ENCODE data around the gene APBB2. TPM values are rescaled to one million over a fixed set of nuclear protein-coding genes. Genes with fewer than 3 reads are reported as not detected.

APBB2 gene
- total RNA-seq, 4 donors from 2014 or later, result 47.5 to 99.9 (median 57.5) TPM

DNA sequence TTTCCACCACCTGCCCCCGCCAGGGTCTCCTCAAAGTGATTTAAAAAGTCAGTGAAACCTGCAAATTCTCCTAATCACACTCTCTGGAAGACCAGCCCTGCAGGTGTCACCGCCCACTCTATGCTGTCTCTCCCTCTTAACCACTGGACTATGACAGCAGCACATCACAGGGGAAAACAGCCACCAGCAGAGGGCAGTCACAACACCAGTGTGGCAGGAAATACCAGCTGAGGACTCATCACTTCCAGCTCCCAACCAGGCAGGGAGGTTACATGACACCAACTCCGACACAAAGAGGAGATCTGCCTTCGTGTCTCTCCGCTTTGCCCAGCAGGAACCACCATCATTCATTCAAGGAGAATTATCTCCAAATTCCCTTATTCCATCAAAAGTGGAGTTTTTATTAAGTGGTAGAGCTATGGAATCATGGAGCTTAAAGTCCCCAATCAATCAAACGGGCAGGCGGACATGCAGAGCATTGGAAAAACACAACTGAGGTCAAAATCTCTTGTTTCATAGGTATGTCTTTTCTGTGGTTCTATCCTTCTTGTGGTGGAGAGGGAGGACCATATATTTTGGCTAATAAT is 373.3 kb downstream of the APBB2 start:
- Histone ChIP-seq H3K27me3 (no peaks in the 10 kb centered on the region), H3K9me3 (no peaks in the 10 kb centered on the region), H3K36me3 (no peaks in the 10 kb centered on the region), H3K27ac (peak overlapping the region in 1 of 4 donors; percentile 6), H3K4me3 (no peak overlapping the region), H3K4me1 (no peaks in the 10 kb centered on the region)
- peak; percentile 78 to 93 (median 88) for DNase-seq
- TF ChIP-seq, protein P1, sequence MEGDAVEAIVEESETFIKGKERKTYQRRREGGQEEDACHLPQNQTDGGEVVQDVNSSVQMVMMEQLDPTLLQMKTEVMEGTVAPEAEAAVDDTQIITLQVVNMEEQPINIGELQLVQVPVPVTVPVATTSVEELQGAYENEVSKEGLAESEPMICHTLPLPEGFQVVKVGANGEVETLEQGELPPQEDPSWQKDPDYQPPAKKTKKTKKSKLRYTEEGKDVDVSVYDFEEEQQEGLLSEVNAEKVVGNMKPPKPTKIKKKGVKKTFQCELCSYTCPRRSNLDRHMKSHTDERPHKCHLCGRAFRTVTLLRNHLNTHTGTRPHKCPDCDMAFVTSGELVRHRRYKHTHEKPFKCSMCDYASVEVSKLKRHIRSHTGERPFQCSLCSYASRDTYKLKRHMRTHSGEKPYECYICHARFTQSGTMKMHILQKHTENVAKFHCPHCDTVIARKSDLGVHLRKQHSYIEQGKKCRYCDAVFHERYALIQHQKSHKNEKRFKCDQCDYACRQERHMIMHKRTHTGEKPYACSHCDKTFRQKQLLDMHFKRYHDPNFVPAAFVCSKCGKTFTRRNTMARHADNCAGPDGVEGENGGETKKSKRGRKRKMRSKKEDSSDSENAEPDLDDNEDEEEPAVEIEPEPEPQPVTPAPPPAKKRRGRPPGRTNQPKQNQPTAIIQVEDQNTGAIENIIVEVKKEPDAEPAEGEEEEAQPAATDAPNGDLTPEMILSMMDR (IDR thresholded peaks at IDR 0.05), result peak; percentile 37 to 64 (median 54)
- no peak for TF ChIP-seq POLR2A (IDR thresholded peaks at IDR 0.05)

DNA sequence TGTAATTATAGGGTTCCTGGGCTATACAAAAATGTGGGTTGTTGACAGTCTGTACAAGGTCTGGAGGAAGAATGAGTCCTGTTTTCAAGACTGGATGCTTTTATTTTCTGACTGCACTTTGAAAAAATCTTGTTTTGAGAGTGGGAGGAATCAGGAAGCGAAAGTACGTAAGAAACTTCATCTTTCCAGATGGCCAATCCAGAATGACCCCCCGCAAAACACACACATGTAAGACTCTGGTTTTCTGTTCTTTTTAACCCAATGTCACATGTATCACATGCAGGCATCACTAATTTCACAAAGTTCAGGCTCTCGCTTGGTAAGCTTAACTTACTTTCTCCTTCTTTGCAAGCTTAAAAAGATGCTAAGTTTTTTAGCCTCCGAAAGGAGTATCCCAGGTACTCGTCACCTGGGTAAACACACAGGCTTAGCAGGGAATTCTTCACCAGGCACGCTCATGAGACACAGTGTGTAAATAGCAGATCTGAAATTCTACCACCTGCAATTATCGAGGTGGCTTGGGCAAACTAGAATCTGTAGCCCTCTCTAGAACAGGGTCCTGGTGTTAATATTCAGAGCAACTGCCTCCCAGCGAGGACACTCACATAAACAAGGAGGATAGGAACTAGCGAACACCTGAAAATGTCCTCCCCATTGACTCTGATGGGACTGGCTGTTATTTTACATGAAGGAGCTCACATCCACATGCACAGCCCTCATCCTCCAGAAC is 373.9 kb downstream of the APBB2 start:
- Histone ChIP-seq H3K9me3 (no peaks in the 10 kb centered on the region), H3K4me3 (no peak overlapping the region), H3K27me3 (no peaks in the 10 kb centered on the region), H3K27ac (peak overlapping the region in 1 of 4 donors; percentile 6), H3K36me3 (no peaks in the 10 kb centered on the region), H3K4me1 (no peaks in the 10 kb centered on the region)
- DNase-seq, result peak in 1 of 3 donors; percentile 30
- TF ChIP-seq, protein P1 (IDR thresholded peaks at IDR 0.05), result no peak
- no peak for TF ChIP-seq POLR2A (IDR thresholded peaks at IDR 0.05)

DNA sequence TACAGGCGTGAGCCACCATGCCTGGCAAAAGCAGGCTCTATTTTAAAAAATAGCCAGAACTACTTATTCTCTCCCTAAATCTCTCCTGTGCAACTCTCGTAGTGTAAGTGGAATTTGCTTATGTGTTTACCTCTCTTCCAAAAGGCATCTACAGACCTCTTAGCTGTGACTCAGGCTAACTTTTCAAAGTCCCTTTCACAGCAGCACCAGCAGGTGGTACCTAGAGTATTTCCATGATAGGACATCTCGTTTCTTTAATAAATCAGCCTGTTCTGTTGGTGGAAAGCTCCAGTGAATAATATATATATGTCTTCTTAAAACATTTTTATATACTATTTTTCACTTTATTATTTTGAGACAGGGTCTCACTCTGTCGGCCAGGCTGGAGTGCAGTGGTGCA is 375.6 kb downstream of the APBB2 start:
- DNase-seq, result no peak
- TF ChIP-seq, protein P1 (IDR thresholded peaks at IDR 0.05), result no peak
- no peak for TF ChIP-seq POLR2A (IDR thresholded peaks at IDR 0.05)
- H3K36me3 ChIP-seq, result no peaks in the 10 kb centered on the region

DNA sequence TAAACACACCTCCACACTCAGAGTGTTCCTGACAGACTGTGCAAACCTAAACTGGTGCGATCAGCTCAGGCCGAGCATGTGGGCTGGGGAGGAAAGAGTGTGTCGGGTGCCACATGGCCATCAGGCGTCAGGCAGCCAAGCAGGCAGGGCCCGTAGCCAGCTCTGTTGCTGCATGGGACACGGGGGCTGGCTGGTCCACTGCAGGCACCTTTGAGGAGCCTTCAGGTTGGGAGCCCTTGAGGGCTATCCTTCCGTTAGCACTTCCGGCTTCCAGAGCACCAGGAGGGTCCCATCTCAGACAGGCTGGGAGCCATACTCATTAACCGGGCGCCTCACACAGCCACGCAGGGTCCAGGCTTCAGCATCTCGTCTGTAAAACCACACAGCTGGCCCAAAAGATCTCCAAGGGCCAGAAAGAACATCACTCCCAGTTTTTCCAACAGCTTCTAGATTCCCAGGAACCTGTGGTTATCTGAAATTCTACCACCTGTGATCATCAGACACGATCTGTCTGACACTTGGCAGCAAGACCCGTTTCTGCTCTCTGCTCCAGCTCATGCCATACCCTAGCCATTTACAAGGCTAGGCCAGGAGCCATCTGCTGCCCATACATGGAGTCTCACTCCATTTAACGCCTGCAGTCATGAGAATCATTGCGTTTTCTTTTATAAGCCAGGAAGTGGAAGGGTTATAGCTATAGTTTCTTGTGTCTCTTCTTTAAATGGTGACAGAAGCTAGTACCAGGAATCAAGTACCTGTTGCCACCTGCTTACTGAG is 377.1 kb downstream of the APBB2 start:
- Histone ChIP-seq H3K27ac (no peak overlapping the region), H3K4me3 (no peak overlapping the region), H3K9me3 (no peaks in the 10 kb centered on the region), H3K36me3 (no peaks in the 10 kb centered on the region), H3K27me3 (no peaks in the 10 kb centered on the region), H3K4me1 (no peaks in the 10 kb centered on the region)
- DNase-seq, result no peak
- no peak for TF ChIP-seq POLR2A (IDR thresholded peaks at IDR 0.05)
- TF ChIP-seq, protein P1 (IDR thresholded peaks at IDR 0.05), result no peak

More for the DNA sequence above, 375.6 kb downstream of the APBB2 start:
- Histone ChIP-seq H3K4me3 (no peak overlapping the region), H3K27me3 (no peaks in the 10 kb centered on the region), H3K27ac (no peak overlapping the region), H3K4me1 (no peaks in the 10 kb centered on the region), H3K9me3 (no peaks in the 10 kb centered on the region)

DNA sequence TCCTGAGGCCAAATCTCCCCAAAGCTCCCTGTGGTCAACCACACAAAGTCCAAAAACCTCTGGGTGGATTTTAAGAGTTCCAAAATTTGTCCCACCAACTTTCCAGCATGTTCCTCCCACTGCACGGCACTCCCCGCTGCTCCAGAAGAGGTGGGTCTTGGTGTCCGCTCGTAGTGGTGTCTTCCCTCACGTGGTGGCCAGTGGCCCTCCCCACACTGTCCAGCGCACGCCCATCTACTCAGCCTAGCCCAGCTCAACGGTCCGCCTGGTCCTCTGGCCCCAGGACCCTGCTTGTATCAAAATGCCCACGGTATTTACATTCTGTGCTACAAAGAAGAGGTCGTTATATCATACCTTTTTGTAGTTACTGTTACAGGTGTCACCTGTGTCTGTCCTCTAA is 381.1 kb downstream of the APBB2 start:
- DNase-seq, result no peak
- H3K4me1 ChIP-seq, result no peaks in the 10 kb centered on the region
- no peaks in the 10 kb centered on the region for H3K27me3 ChIP-seq
- TF ChIP-seq, protein P1 (IDR thresholded peaks at IDR 0.05), result no peak
- TF ChIP-seq POLR2A (IDR thresholded peaks at IDR 0.05), result no peak
- peaks cover 0 to 5% (median 0%) of the 10 kb centered on the region in 3 donors for H3K36me3 ChIP-seq
- H3K9me3 ChIP-seq, result no peaks in the 10 kb centered on the region
- H3K4me3 ChIP-seq, result no peak overlapping the region
- no peak overlapping the region for H3K27ac ChIP-seq
